HG03097 (cell line): ENCODE results near the gene DMD.

Experiments
- ATAC-seq: cut with Tn5 transposase; IDR thresholded peaks from one replicate; pipeline ENCODE4 v1.9.1; 2021; ENCODE audit not compliant: unreplicated experiment, low FRiP score

The DMD gene

DNA sequence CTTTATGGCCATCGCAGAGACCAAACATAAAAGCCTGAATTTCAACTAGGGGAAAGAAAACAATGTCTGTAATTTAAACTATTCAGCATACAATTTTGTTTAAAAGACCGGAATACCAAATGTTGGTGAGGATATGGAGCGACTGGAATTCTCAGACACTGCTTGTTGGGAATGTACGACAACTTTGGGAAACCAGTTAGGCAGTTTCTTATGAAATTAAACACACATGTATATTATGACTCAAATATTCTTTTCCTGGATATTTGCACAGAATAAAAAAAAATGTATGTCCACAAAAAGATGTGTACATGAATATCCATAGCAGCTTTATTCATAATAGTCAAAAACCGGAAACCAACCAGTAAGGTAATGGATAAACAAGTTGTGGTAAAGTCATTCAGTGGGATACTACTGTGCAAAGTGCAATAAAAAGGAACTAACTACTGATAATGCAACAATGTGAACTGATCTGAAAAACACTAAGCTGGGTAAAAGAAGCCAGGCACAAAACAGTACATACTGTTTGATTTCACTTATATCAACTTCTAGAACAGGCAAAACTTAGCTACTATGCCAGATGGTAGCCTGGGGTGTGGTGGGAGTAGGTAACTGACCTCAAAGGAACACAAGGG is 1986.9 kb downstream of the DMD start:
- no peak for ATAC-seq

DNA sequence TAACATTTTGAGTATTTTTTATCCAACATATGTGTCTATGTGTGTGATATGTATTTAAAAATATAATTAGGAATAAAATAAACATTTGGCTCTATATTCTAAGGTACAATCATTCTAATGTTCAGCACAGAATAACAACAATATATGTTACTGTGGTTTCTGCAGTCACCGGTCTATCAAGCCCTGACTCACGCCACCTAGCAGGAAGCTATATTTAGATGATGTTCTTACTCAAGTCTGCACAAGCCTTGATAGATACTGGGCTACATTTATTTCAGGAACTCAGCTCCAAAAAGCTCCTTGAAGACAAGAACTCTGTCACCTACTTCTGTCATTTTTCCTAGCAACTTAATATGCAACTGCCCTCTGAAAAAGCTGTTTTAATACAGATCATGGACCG is 1987.5 kb downstream of the DMD start:
- peak; percentile 76 for ATAC-seq

DNA sequence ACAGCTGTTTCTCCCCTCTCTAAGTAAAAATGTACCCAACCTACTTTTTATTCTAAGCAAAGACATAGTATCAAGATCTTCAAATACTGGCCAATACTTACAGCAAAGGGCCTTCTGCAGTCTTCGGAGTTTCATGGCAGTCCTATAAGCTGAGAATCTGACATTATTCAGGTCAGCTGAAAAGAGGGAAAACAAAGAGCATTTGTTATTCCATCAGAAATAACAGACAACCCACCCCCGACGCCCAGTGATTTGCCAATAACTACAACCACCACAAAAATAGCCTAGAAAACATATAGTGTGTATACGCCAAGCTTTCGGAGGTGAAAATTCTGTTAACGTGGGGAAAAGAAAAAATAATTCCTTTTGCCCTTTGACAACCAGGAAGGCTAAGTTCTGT is 1988.4 kb downstream of the DMD start:
- no peak for ATAC-seq

DNA sequence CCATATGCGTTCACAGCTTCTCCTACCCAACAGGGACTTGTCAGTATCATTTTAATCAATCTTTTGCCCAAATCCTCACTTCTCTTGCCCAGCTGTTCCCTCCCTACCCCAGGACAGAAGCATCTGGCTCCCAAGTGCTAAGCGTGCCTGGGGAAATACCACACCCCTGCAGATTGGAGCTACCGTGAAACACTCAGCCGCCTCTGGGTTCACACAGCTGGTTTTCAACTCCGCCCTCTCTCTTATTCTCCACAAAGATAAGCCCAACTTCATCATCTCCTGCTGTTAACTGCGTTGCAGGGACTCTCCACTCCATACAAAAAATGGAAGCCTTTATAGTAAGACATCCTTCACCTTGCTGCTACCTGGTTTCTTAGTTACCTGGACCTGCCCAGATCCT is 1992.2 kb downstream of the DMD start:
- no peak for ATAC-seq

DNA sequence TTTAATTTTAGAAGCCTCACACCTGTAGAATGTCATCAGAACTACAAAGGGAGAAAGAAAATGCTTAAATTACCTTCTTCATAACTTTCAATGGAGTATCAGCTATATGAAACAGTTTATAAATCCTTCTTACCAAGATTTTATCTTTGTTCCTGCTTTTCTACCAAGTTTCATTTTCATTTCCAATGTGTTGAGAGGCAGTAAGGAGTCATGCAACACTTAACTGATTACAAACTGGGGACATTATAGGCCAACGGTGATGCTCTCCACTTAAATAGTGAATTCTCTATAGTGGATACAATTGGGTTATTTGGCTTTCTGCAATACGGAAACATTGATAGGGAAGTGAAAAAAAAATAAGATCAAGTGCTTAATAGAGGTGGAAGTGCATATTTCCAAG is 1994.3 kb downstream of the DMD start:
- no peak for ATAC-seq

DNA sequence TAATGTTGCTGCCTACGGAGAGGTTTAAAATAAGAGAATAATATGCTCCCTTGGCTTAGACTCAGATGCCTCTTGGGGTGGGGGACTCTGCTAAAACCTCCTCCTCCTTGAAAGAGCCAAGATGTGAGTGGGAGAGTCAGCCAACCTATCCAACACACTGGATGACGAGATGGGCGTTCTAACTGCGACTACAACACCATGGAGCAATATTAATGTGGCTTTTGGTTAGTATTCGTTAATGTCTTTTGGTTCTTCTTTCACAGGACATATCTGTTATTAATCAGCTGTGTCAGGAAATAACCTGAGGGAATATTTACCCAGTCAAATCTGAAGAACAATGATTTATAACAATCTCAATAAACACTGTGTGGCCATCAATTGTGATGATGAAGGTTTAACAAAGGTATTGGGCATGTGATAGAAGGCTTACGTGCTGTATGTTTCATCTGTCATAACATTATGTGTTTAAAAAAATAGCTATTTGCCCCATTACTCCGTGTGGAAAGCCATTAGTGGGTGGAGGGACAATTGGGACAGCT is 1996.0 kb downstream of the DMD start:
- no peak for ATAC-seq

DNA sequence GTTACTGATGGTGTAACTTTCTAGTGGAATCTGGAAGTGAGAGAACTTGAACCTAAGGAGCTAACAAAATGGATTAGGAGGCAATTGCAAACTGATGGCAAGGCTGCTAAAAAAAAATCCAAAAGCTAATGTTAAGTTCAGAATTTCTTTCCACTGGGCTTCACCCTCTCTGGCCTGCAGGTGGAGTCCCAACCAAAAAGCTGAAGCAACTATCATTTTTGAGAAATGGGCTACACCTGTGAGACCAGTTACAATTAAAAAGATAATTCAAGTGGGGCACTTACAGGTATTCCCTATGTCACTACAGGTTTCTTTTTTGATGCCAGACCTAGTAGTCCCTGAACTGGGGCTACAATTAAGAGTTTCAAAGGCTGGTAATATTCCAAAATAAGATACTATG is 1997.4 kb downstream of the DMD start:
- no peak for ATAC-seq

DNA sequence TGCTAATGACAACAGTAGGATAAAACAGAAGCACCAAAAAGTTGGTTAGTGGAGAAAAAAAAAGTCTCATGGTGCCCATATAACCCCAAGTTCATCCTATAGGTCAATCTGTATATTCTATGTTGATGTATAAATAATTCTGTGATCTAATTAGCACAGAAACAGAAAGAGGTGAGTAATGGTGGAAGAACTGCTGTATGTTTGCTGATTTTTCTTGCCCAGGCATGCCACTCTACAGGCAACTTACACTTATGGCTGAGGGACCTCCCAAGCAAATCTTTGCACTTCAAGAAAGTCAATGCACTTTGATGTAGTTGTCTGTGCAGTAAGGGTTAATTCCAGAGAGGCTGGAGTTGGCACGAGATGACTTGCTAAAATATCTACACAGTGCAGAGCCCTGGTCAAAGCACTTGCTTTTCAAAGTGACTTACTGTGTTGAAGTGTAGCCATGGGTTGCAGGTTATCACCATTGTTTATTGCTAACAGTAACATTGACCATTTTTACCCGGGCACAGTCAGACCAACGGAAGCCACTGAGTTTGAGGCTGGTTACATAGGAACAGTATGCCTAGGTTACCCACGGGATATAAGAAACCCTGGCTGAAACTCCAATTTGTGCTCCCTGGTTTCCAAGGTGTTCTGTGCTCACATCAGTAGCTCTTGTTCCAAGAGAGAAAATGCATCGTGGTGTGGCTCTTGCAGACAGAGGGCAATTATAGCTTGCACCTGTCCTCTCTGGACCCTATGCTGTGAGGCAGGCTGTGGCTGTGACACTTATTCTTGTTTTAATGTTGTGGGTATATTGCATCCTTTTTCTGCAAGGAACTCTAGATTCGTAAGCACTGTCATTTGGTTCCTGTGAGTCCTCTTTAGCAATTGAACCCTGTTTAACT is 1998.2 kb downstream of the DMD start:
- ATAC-seq: no peak

DNA sequence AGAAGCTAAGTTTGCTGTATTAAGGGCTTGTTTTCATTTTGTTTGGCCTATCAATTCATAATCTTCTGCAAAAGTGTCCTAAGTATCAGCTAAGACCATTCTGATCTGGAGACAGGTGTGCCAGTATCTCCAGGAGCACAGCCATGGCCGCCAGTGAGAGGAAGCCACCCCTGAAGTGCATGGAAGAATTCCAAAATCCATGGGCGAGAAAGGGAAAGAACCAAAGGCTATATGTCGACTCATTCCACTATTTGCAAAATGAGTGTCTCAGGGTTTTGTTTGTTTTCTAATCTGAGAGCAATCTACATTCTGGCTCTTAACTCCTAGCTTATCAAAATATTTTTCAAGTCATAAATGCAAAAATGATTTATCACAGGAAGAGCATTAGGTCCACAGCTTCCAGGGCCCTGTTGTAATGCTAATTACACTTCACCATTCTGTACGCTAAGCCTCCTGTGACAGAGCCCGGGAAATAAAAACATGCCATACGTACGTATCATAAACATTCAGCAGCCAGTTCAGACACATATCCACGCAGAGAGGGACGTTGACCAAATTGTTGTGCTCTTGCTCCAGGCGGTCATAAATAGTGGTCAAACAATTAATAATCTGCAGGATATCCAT is 2002.2 kb downstream of the DMD start:
- ATAC-seq: no peak

DNA sequence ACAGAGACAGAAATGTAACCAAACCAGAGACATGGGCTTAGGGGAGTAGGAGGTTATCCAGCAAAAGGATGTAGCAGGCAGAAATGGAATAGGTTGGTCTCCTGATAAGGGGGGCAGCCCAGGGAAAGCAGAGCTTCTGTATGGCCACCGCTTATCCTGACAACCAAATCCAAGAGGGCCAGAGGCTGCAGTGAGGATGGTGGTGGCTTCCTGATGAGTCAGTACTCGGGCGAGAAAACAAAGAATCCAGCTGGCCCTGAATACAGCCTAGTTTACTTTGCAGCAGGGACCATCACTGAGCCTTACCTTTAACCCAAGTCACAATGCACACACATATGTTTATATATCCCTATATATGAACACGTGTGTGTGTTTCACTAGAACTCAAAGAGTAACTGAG is 2009.8 kb downstream of the DMD start:
- ATAC-seq: no peak

DNA sequence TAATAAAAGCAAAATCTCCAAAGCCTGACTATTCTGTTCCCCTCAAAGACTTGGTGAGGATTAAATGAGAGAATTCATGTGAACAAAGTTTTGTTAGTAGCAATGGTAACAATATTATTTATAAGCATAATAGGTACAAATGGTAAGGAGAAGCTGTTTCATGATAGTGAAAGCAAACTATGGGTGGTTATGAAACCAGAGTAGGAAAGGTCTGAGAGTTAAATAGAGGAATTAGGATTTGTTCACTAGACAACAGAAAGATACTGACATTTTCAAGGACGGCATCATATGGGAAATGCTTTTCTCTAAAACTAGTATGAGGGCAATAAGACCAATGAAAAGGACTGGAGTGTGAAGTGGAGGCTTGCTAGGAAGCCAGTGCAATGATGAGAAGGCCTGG is 2010.9 kb downstream of the DMD start:
- no peak for ATAC-seq

DNA sequence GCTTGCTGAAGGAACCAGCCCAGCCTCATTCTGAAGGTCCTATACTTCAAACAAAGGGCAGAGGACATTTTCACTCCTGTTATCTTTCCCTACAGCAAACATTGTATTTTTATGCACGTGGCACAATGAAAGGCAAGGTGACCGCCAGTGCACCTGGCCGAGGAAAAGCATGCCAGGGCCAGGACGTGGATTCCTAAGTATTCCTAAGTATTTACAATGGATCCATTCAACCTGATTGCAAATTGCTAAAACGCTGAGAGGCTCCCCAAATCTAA is 2011.6 kb downstream of the DMD start:
- no peak for ATAC-seq

DNA sequence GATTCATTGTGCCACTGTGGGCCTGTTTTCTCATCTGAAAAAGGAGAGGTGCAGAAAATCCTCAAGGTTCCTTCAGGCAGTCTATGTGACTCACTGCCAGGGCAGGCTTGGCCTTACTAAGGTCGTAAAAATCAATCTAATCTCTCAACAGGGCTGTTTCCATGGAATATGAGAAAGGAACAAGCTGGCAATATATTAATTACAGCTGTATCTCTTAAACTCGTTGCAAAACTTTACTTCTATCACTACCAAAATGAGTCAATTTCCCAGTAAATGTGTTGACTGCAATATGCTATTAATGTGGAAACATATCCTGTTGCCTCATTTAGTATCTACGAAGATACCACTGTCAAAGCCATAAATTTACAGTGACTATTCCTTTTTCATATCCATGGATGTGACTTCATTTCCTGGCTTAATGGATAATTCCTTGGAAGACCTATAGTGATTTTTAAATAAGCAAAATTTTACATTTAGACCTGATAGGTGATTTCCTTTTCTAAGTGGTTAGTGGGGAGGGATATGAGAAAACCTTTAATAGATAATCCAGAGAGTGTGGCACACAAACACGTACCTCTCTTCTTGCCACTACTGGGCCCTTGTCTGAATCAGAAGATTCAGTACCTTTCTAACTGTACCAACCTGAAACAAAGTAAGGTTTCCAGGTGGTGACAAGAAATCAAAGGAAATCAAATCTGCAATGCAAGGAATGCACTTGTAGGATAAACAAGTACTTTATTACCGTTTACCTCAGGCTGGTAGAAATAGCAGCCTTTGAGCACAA is 2012.1 kb downstream of the DMD start:
- ATAC-seq: no peak

DNA sequence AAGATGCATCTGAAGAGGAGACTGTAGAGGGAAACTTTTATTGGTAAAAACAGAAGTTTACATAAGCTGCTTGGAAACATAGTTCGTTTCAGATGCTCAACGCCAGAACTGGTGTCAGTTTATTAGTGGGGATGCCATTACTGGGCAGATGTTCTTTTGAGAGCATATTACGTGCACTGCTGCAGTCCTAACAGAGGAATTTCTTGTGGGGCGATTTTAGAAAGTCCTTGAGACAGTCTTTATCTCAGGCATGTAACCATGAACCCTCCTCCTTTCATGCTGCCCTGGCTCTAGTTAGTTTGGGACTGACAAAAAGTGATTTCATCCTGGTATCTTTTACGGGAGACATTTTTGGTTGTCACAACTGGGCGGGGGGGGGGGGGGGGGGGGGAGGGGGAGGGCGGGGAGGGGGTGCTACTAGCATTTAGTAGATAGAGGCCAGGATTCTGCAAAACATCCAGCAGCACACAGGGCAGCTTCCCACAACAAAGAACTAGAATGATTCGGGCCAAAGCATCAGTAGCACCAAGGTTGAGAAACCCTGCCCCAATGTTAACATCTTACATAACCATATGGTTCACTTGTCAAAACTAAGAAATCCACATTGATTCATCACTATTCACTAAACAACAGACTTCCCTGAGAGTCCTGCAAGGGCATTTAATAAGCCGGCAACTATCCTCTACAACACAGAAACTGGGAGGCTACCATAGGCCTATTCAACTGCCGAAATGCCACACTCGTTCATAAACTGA is 2021.0 kb downstream of the DMD start:
- ATAC-seq: no peak

DNA sequence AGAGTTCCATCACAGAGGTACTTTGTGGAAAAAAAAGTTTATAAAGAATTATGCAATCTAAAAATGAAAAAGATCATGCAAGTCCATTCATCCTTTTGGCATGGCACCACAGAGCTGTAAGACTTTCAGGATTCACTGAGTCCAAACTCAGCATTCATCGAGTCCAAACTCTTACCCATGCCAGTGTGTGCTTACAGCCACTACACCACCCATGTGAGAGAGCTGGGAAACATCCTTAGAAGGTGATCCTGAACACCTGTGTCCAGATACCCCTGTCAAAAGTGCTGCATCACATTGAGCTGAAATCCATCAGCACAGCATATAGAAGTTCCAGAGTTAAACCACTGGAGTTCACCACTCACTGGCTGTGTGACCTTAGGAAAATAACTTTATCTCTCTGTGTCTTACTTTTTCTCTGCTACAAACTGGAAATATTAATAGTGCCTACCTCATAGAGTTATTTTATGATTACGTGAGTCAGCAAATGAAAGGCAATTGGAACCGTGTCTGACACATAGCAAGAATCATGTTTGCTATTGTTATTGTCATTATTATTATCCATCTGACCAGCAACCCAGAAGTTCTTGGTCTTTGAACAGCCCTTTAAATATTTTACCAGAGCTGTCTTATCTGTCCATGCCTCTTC is 2024.5 kb downstream of the DMD start:
- no peak for ATAC-seq

DNA sequence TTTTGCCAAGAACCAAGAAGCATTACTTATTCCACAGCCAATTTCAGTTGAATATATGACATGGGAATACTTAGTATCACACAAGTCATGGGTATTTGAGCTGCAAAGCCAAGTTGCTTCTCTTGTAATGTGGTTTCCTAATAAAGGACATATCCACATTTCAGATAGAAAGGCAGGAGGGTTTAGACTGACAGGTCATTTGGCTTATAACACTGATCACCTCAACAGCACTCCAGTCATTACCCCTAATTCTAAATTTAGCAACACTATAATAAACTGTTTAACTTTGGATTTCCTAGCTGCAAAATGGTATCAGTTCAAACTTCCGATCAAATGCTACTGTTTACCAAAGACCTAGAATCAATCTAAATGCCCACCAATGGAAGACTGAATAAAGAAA is 2025.5 kb downstream of the DMD start:
- no peak for ATAC-seq

DNA sequence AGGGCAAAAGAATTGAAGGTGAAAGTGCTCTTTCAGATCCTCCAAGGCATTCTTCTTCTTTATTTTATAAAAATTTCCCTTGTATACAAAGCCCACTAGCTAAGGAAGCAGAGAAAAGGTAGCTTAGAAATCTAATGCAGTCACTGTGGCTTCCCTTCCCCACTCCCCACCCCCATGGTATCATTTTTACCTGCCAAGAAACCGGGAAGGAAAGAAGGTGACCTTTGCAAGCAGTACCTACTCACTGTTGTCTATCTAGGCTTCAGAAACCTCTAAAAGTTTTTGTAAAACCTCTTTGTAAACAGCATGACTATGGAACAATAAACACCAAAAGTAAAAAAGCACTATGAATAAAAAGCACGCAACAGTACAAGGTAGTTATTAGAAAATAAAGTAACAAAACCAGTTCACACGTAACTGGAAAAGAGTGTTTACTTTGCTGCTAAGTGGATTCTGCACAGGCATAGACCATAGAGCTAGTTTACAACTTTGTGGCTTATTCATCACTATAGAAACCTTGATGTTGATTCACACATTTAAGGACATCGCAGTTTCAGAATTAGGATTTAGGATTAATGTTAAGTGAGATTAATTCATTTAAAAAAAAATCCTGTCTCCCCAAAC is 2029.9 kb downstream of the DMD start:
- no peak for ATAC-seq

DNA sequence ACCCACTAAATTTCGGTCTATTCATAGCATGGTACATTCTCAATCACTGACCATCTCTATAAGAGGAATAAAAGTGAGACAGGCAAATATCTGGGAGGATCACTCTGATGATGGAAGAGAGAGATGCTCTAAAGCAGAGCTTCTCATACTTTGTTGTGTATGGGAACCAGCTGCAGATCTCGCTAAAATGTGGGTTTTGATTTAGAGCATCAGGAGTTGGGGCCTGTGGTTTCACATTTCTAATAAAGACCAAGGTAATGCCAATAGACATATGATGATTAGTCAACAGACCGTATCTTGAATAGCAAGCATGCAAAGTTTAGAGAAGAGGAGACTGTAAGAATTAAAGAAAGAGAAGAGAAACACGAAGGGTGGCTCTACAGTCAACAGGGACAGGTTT is 2032.1 kb downstream of the DMD start:
- no peak for ATAC-seq

DNA sequence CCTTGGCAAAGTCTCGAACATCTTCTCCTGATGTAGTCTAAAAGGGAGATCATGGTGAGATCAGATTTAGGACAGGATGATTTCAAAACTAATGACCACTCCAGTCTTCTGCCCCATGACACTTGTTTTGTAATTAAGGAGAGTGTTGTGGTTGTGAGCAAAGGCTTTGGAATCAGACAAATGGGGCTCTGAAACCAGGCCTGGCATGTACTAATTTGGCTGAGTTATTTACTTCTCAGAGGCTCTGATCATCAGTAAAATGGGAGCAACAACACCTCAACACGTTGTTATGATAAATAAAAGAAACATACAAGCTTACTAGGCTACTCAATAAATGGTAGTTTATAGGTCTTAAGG is 2032.6 kb downstream of the DMD start:
- no peak for ATAC-seq
